ENCODE data around the gene ELOVL1.

- TF ChIP-seq POLR2A (IDR thresholded peaks at IDR 0.05; ENCODE audit: low read depth) (no peak), CTCF (IDR thresholded peaks at IDR 0.05) (peak in 1 of 3 experiments; percentile 5), EP300 (IDR thresholded peaks at IDR 0.05) (no peak)
Measured at GRCh38 chr1:43383449-43383848, 15.6 kb upstream of the ELOVL1 start.

Measured in esophagus muscularis mucosa (tissue), 4 donors.